Measurements from ENCODE around the gene CENATAC.
A peak's percentile ranks its signal among the peaks of the same experiment; 100 is the strongest.
"Not testable (repeated sequence)": the region's sequence is repeated elsewhere in the genome, so short reads cannot be mapped to it uniquely, and the experiment has no call there.

The CENATAC gene, protein sequence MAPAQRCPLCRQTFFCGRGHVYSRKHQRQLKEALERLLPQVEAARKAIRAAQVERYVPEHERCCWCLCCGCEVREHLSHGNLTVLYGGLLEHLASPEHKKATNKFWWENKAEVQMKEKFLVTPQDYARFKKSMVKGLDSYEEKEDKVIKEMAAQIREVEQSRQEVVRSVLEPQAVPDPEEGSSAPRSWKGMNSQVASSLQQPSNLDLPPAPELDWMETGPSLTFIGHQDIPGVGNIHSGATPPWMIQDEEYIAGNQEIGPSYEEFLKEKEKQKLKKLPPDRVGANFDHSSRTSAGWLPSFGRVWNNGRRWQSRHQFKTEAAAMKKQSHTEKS

DNA sequence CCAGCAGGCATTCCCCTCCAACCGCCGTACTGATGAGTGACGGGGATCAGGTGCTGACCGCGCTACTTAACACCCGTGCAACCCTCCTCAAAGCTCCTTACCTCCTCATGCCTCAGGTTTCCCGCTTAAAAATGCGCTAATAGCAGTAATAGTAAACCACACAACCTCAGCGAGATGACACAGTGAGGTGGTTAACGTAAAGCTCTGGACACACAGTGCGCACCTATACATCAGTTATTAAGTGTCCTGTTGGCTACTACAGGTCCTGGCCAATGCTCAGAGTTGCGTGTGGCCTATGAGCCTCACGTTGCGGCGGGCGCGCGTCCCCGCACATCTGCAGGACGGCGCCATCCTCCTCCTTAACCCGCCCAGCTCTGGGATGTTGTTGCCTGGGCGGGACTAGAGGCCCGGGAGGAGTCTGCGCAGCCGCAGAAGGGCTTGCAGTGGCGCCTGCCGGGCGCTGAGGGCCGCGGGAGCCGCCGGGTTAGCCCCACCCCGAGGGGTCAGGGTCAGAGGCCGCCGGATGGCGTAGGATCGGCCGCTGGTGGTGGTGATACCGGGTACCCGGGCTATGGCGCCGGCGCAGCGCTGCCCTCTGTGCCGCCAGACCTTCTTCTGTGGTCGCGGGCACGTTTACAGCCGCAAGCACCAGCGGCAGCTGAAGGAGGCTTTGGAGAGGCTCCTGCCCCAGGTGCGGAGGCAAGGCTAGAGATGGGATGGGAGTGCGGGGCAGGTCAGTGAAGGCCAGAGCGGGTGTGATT, at the start of gene CENATAC:
TSS of gene CENATAC (plus strand) at position 512 of the 761 bp plus-strand sequence. CDS start at position 572, 60 bp downstream.
- peak; percentile 84 for DNase-seq

- DNase-seq = no peak
These were observed 44.7 kb upstream of the CENATAC start for GRCh38 chr11:118953265-118953664.

- not testable (repeated sequence) for DNase-seq
These were observed 44.0 kb upstream of the CENATAC start for GRCh38 chr11:118953976-118954375.

DNA sequence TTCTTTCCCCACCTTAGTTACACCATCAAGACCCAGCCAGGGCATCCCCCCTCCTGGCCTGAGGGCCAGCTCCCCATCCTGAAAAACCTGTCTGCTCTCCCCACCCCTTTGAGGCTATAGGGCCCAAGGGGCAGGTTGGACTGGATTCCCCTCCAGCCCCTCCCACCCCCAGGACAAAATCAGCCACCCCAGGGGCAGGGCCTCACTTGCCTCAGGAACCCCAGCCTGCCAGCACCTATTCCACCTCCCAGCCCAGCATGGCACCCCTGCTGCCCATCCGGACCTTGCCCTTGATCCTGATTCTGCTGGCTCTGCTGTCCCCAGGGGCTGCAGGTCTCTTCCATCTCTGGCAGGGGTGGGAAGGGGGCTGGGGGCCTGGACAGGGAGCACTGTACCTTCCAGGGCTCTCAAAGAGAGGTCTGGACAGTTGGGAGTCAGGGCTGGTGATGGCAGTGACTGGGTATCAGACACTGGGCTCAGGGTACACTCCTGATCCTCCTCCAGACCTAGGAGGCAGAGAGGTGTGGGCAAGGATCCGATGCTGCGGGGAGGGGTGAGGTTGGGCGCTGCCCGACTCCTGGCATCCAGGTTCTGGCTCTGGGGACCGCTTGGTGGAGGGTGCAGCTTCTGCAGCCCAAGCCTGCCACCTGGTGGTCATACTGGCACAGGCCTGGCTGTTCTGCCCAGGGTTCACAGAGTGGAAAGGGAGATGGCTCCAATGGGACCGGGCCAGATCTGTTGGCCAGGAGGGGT, 41.7 kb upstream of the CENATAC start, which contains the start of gene UPK2:
TSS of gene UPK2 (plus strand) at position 205 of the 753 bp plus-strand sequence. CDS start at position 258, 53 bp downstream.
- peak; percentile 74 for DNase-seq

DNA sequence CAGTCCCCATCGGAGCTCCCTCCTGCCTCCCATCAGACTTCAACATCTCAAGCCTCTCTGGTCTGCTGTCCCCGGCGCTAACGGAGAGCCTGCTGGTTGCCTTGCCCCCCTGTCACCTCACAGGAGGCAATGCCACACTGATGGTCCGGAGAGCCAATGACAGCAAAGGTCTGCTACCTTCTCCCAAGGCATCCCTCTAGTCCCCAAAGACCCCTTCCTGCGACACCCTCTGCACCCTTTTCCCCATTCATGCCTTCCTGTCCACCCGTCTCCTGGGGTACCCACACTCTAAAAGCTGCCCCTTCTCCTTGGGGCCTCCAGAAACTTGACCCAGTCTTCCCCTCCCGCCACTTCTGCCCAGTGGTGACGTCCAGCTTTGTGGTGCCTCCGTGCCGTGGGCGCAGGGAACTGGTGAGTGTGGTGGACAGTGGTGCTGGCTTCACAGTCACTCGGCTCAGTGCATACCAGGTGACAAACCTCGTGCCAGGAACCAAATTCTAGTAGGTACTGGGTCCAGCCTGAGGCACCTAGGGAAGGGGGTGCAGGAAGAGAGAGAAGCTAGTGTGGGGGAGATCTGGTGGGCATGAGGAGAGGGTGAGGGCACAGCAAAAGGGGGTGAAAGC, 41.0 kb upstream of the CENATAC start:
- no peak for DNase-seq

DNA sequence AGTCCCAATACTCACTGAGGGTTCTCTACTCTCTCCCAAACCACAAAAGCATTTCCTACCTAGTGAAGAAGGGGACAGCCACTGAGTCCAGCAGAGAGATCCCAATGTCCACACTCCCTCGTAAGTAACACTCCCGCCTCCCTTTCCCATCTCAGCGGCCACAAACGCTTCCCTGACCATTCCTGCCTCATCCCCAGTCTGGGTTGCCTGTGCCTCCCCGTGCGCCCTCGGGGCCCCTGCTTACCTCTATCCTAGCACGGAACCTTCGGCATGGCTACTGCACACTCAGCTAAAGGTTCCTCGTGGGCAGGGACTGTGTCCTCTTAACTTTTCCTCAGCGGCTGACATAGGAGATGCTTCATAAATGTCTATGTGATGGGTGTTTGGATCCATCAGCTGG, 40.4 kb upstream of the CENATAC start:
- no peak for DNase-seq

GRCh38 chr11:118957968-118958367, 40.0 kb upstream of the CENATAC start:
- no peak for DNase-seq

GRCh38 chr11:118958577-118958976, 39.4 kb upstream of the CENATAC start:
- no peak for DNase-seq

DNA sequence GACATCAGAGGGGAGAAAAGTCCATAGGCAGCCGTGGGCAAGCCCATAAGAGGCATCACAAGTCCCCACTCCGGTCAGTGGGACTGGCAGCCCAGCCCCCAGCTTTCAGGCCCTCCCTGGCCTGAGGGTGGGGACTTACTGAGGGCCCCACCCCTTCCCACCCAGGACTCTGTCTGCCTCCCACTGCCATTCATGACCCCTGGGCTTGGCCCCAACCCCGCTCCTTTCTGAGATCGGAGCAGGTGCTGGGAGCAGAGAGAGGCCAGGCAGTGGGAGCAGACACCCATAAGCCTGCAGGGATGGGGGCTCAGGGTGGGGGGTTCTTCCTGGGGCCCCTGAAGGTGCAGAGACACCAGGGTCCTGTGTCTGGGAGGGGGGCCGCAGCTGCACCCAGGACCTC, 36.7 kb upstream of the CENATAC start:
- DNase-seq = no peak

DNA sequence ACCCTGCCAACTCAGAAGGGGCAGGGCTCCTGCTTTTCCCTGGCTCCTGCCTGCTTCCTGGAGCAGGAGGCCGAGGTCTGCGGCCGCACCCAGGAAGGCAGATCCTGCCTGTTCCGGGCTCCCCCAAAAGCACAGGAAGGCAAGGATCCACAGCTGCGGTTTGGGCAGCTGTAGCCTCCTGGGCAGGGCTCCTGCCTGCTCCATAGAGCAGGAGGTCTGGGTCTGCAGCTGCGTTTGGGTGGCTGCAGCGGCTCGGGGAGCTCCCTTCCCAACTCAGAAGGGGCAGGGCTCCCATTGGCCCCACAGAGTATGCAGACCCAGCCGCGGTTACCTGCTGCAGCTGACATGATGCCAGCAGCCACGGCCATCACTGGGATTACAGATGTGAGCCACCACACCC, 36.3 kb upstream of the CENATAC start:
- DNase-seq = no peak

- not testable (repeated sequence) for DNase-seq
These were observed 28.4 kb upstream of the CENATAC start for GRCh38 chr11:118969508-118969907.

DNA sequence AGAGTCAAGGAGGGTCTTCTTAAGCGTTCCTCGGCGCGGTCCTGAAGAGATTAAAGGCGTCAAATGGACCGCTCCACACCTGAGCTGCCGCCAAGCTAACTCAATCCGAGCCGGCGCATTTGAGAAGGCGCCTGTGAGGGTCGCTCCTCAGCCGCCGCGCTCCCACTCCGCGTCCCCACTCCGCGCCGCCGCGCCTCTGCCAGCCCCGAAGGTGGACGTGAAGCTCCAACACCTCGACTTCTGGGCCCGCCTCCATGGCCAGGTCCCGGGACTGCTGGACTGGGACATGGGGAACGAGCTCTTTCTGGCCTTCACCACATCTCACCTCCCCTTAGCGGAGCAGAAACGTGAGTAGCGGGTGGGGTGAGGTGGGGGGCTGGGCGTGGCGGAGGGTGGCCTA, 26.3 kb upstream of the CENATAC start, which contains the start of gene FOXR1:
TSS of gene FOXR1 (plus strand) at position 116 of the 400 bp plus-strand sequence. CDS start at position 287, 171 bp downstream.
- DNase-seq = no peak

DNA sequence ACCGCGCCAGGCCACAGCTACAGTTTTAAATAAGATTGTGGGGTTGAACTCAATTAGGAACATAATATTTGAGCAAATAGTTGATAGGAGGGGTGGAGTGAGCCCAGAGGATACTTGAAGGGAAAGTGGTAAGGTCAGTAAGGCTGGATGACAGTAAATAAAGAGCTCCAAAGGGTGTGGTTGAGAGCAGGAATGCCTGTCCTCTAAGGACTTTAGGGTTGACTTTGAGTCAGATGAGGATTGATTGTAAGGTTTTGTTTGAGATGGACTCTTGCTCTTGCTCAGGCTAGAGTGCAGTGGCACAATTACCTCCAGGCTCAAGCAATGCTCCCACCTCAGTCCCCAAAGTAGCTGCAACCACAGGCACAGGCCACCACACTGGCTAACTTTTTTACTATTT, 24.0 kb upstream of the CENATAC start:
- no peak for DNase-seq

- no peak for DNase-seq
These were observed 21.9 kb upstream of the CENATAC start for GRCh38 chr11:118975771-118976709.

- DNase-seq = no peak
These were observed 18.5 kb upstream of the CENATAC start for GRCh38 chr11:118979434-118979833.

DNA sequence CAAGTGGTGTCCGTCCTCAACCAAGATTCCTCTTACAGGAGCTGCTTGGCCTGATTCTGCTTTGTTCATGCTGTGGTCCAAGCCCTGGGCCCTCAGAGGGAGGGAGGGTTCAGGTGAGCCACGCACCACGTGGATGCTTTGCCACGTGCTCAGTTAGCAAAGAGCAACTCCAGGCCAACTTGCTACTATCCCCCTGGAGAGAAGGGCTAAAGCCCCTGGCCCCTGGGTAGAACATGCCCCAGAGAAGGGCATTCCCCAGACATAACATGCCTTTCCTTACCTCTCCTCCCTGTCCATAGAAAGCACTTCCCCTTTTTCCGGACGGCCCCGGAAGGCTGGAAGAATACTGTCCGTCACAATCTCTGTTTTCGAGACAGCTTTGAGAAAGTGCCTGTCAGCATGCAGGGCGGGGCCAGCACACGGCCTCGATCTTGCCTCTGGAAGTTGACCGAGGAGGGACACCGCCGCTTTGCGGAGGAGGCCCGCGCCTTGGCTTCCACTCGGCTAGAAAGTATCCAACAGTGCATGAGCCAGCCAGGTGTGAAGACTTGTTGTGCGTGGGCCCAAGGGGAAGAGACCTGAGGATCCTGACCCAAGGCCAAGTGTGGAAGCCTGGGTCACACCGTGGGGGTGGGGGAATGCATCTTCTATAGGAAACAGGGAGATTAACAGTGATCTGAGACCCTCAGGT, 17.6 kb upstream of the CENATAC start:
- no peak for DNase-seq

GRCh38 chr11:118984337-118984736, 13.6 kb upstream of the CENATAC start:
- DNase-seq = not testable (repeated sequence)

GRCh38 chr11:118984825-118985224, 13.1 kb upstream of the CENATAC start:
- no peak for DNase-seq

GRCh38 chr11:118988280-118988679, 9.7 kb upstream of the CENATAC start:
- DNase-seq = no peak

DNA sequence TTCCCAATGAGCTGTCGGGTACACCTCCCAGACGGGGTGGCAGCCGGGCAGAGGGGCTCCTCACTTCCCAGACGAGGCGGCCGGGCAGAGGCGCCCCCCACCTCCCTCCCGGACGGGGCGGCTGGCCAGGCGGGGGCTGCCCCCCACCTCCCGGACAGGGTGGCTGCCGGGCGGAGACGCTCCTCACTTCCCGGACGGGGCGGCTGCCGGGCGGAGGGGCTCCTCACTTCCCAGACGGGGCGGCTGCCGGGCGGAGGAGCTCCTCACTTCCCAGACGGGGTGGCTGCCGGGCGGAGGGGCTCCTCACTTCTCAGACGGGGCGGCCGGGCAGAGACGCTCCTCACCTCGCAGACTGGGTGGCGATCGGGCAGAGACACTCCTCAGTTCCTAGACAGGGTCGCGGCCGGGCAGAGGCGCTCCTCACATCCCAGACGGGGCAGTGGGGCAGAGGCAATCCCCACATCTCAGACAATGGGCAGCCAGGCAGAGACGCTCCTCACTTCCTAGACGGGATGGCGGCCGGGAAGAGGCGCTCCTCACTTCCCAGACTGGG, 6.4 kb upstream of the CENATAC start:
- DNase-seq = not testable (repeated sequence)
